HCT116 (cell line): ENCODE results near the gene TDRD12. TPM values are rescaled to one million over a fixed set of nuclear protein-coding genes. Genes with fewer than 3 reads are reported as not detected.

ENCODE experiments used
- ATAC-seq: fragments of 200-7000 bp; cut with Tn5 transposase; 2 replicates; pipeline ENCODE4 v1.9.1; 2020; ENCODE audit warnings: mild to moderate bottlenecking, moderate library complexity
- BruUV-seq: library from RNA; stranded (reverse); fragments of 400-500 nt; replicated peaks from 2 replicates; lab custom pipeline; 2021; lab: Mats Ljungman, UMichigan
- CTCF ChIA-PET: fragments of 300-600 bp; sonication (Branson Sonifier 250); formaldehyde crosslinking; loops from one replicate; lab custom pipeline; 2021; ENCODE audit warnings: antibody characterized with exemption; lab: Charles Lee
- POLR2A ChIA-PET: fragments of 300-600, 350-600 bp; sonication (Branson Sonifier 250); formaldehyde crosslinking; loops from one replicate; lab custom pipeline; 2021; ENCODE audit warnings: antibody characterized with exemption; lab: Charles Lee
- RAD21 ChIA-PET, 2 experiments: fragments of 300-600 bp; sonication (Branson Sonifier 250); formaldehyde crosslinking; loops; one replicate each; lab custom pipeline; 2023; ENCODE audit warnings: low total read pairs in 2 of 2; ENCODE audit not compliant: uncharacterized antibody in 2 of 2, unreplicated experiment in 2 of 2, low non-redundant PET in 1 of 2; lab: Charles Lee
- DNase-seq: peaks from one replicate; pipeline ENCODE4 v3.0.0-alpha.2; 2010; ENCODE audit warnings: low read depth, low spot score
- H2AFZ ChIP-seq: fragments of 200-600 bp; shearing (Covaris generic), sonication (generic); 2 replicates; pipeline ENCODE4 v1.6.1; 2017; ENCODE audit warnings: low read depth, mixed run types, mixed read lengths, antibody characterized with exemption, low read length; ENCODE audit not compliant: poor library complexity, severe bottlenecking
- H3K27ac ChIP-seq: 2 replicates; pipeline ENCODE4 v1.5.1; 2012; ENCODE audit warnings: low read depth, low read length
- H3K27me3 ChIP-seq: fragments of 200-600 bp; sonication (generic); 2 replicates; pipeline ENCODE4 v1.6.1; 2016; ENCODE audit warnings: mixed run types, low read length, mixed read lengths; ENCODE audit not compliant: insufficient read depth
- H3K36me3 ChIP-seq, 2 experiments: fragments of 200-500 bp in 1 of 2; fragments of 200-600 bp in 1 of 2; sonication (Bioruptor generic) in 1 of 2; sonication (generic) in 1 of 2; 2 replicates each; pipeline versions ENCODE4 v1.5.1 to v1.6.1; 2014 to 2016; ENCODE audit warnings: low read length in 2 of 2, inconsistent platforms in 1 of 2, mixed read lengths in 1 of 2, mixed run types in 1 of 2; ENCODE audit not compliant: insufficient read depth in 2 of 2, control insufficient read depth in 1 of 2
- H3K4me1 ChIP-seq, 2 experiments: fragments of 200-600 bp in 1 of 2; sonication (generic) in 1 of 2; 2 replicates each; pipeline versions ENCODE4 v1.5.1 to v1.6.1; 2012 to 2017; ENCODE audit warnings: low read length in 2 of 2, inconsistent platforms in 1 of 2, mild to moderate bottlenecking in 1 of 2, mixed read lengths in 1 of 2, mixed run types in 1 of 2, moderate library complexity in 1 of 2; ENCODE audit not compliant: insufficient read depth in 2 of 2, control insufficient read depth in 1 of 2
- H3K4me2 ChIP-seq: fragments of 200-600 bp; sonication (generic); 2 replicates; pipeline ENCODE4 v1.6.1; 2017; ENCODE audit warnings: mixed run types, low read length, mixed read lengths
- H3K4me3 ChIP-seq, 2 experiments: fragments of 200-600 bp in 1 of 2; sonication (generic) in 1 of 2; replicated peaks in 1 of 2; 2 replicates each; pipeline ENCODE4 v1.5.1; 2011 to 2016; ENCODE audit warnings: low read length in 2 of 2, control low read depth in 1 of 2, low read depth in 1 of 2, mild to moderate bottlenecking in 1 of 2, mixed read lengths in 1 of 2, mixed run types in 1 of 2
- H3K79me2 ChIP-seq: fragments of 200-600 bp; sonication (generic); 2 replicates; pipeline ENCODE4 v1.6.1; 2017; ENCODE audit warnings: mild to moderate bottlenecking, mixed run types, low read length, moderate library complexity, mixed read lengths; ENCODE audit not compliant: insufficient read depth
- H3K9ac ChIP-seq: fragments of 200-600 bp; sonication (generic); 2 replicates; pipeline ENCODE4 v1.6.1; 2016; ENCODE audit warnings: low read length, mixed read lengths
- H3K9me2 ChIP-seq: fragments of 200-600 bp; sonication (generic), shearing (Covaris generic); 2 replicates; pipeline ENCODE4 v1.6.1; 2017; ENCODE audit warnings: mixed run types, mild to moderate bottlenecking, moderate library complexity; ENCODE audit not compliant: insufficient read depth
- H3K9me3 ChIP-seq, 2 experiments: fragments of 200-500 bp in 1 of 2; fragments of 200-600 bp in 1 of 2; sonication (Bioruptor generic) in 1 of 2; sonication (generic) in 1 of 2; 2 replicates each; pipeline ENCODE4 v1.6.1; 2014 to 2017; ENCODE audit warnings: low read length in 2 of 2, mixed read lengths in 2 of 2, inconsistent platforms in 1 of 2, low read depth in 1 of 2, mild to moderate bottlenecking in 1 of 2, mixed run types in 1 of 2, moderate library complexity in 1 of 2; ENCODE audit not compliant: control insufficient read depth in 1 of 2, insufficient read depth in 1 of 2
- H4K20me1 ChIP-seq: fragments of 200-600 bp; sonication (generic), shearing (Covaris generic); 2 replicates; pipeline ENCODE4 v1.6.1; 2017; ENCODE audit warnings: mixed run types, mild to moderate bottlenecking, moderate library complexity; ENCODE audit not compliant: insufficient read depth
- CBX3 ChIP-seq: IDR thresholded peaks from 2 replicates; pipeline ENCODE4 v1.6.1; 2012; ENCODE audit warnings: low read depth
- EGR1 ChIP-seq: IDR thresholded peaks from 2 replicates; pipeline ENCODE4 v1.6.1; 2012; ENCODE audit warnings: low read depth
- EZH2 ChIP-seq: fragments of 200-600 bp; sonication (generic); IDR thresholded peaks from 2 replicates; pipeline ENCODE4 v1.6.1; 2017; ENCODE audit warnings: antibody characterized with exemption, mixed run types
- EZH2phosphoT487 ChIP-seq: fragments of 200-600 bp; IDR thresholded peaks from 2 replicates; pipeline ENCODE4 v1.6.1; 2018; ENCODE audit warnings: antibody characterized with exemption, borderline replicate concordance
- FOSL1 ChIP-seq: IDR thresholded peaks from 2 replicates; pipeline ENCODE4 v1.6.1; 2012; ENCODE audit warnings: low read depth
- SP1 ChIP-seq: IDR thresholded peaks from 2 replicates; pipeline ENCODE4 v1.6.1; 2012; ENCODE audit warnings: low read depth
- TCF7L2 ChIP-seq: IDR thresholded peaks from 2 replicates; pipeline ENCODE4 v1.7.0; 2011; ENCODE audit warnings: borderline replicate concordance, inconsistent platforms; ENCODE audit not compliant: insufficient read depth, insufficient read length; ENCODE audit errors: extremely low read depth
- ZFX ChIP-seq: fragments of 450-650 bp; IDR thresholded peaks from 2 replicates; pipeline ENCODE4 v1.6.1; 2017
- intact Hi-C: fragments of 100-400 bp; cut with micrococcal nuclease; formaldehyde crosslinking; loops from 2 replicates; pipeline ENCODE4 v1.10.0; 2022
- total RNA-seq: library from RNA; stranded (reverse); gene quantifications from one replicate; pipeline ENCODE4 v1.2.1, GENCODE V29; 2021; ENCODE audit not compliant: unreplicated experiment
- TF ChIP-seq, protein P1 (sequence below): IDR thresholded peaks from 2 replicates; pipeline ENCODE4 v1.6.1; 2012; ENCODE audit warnings: low read depth
- TF ChIP-seq, protein P2 (sequence below): IDR thresholded peaks from 2 replicates; pipeline ENCODE4 v1.6.1; 2012

Gene TDRD12
- total RNA-seq, 1 experiment from 2014 or later = 0.30 TPM

DNA sequence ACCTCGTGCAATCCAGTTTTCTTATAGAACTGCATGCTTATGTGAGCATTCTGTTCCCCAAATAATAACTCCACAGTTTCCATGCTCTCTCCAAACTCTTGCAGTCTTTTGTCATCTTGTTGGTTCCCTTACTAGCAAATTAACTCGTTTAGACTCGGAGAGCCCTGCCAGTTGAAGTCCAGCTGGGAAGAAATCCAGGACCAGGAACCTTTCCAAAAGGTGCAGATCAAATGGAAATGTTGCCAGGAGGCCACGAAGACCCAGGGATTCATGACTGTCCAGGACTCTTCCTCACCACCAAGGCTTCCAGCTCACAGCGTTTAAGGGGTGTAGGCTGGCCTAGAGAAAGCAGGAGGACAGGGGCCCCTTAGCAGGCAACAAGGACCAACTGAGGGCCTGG lies 2.1 kb upstream of the TDRD12 start:
- ATAC-seq (no peak), DNase-seq (no peak)
- Histone ChIP-seq H3K9me3 (no peaks in the 10 kb centered on the region), H3K27me3 (no peaks in the 10 kb centered on the region), H3K27ac (no peak overlapping the region), H3K4me1 (no peaks in the 10 kb centered on the region), H4K20me1 (no peaks in the 10 kb centered on the region), H3K9me2 (no peaks in the 10 kb centered on the region), H3K4me3 (no peak overlapping the region), H3K36me3 (peaks cover 3% of the 10 kb centered on the region in 2 experiments), H3K9ac (no peak overlapping the region), H3K4me2 (no peak overlapping the region), H3K79me2 (no peaks in the 10 kb centered on the region), H2AFZ (no peak overlapping the region)
- ChIA-PET POLR2A (no interaction called here), CTCF (no interaction called here), RAD21 (no interaction called here)
- no TSS peak for BruUV-seq
- intact Hi-C loops = no loop called here
- TF ChIP-seq, protein P1, sequence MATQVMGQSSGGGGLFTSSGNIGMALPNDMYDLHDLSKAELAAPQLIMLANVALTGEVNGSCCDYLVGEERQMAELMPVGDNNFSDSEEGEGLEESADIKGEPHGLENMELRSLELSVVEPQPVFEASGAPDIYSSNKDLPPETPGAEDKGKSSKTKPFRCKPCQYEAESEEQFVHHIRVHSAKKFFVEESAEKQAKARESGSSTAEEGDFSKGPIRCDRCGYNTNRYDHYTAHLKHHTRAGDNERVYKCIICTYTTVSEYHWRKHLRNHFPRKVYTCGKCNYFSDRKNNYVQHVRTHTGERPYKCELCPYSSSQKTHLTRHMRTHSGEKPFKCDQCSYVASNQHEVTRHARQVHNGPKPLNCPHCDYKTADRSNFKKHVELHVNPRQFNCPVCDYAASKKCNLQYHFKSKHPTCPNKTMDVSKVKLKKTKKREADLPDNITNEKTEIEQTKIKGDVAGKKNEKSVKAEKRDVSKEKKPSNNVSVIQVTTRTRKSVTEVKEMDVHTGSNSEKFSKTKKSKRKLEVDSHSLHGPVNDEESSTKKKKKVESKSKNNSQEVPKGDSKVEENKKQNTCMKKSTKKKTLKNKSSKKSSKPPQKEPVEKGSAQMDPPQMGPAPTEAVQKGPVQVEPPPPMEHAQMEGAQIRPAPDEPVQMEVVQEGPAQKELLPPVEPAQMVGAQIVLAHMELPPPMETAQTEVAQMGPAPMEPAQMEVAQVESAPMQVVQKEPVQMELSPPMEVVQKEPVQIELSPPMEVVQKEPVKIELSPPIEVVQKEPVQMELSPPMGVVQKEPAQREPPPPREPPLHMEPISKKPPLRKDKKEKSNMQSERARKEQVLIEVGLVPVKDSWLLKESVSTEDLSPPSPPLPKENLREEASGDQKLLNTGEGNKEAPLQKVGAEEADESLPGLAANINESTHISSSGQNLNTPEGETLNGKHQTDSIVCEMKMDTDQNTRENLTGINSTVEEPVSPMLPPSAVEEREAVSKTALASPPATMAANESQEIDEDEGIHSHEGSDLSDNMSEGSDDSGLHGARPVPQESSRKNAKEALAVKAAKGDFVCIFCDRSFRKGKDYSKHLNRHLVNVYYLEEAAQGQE = no peak
- TF ChIP-seq, protein P2, sequence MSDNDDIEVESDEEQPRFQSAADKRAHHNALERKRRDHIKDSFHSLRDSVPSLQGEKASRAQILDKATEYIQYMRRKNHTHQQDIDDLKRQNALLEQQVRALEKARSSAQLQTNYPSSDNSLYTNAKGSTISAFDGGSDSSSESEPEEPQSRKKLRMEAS = no peak
- TF ChIP-seq ZFX (no peak), CBX3 (no peak)

DNA sequence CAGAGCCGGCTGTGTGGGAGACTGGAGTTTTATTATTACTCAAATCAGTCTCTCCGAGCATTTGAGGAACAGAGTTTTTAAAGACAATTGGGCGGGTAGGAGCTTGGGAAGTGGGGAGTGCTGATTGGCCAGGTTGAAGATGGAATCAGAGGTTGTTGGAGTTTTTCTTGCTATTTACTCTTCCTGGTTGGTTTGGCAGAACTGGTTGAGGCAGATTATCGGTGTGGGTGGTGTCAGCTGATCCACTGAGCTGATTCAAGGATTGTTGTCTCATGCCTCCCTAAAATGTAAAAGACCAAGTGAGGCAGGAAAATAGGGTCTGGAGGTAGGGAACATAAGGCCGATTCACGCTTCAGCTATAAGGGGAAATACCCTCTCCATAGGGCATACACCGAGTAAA lies 1.3 kb upstream of the TDRD12 start:
- Histone ChIP-seq H3K9ac (no peak overlapping the region), H3K4me3 (no peak overlapping the region), H3K36me3 (peaks cover 0 to 2% of the 10 kb centered on the region in 2 experiments; a peak in 1 of 4 replicates), H3K9me2 (no peaks in the 10 kb centered on the region), H3K9me3 (no peaks in the 10 kb centered on the region), H3K4me2 (no peak overlapping the region), H3K27me3 (no peaks in the 10 kb centered on the region), H2AFZ (no peak overlapping the region), H4K20me1 (no peaks in the 10 kb centered on the region), H3K27ac (no peak overlapping the region), H3K79me2 (no peaks in the 10 kb centered on the region), H3K4me1 (no peaks in the 10 kb centered on the region)
- ATAC-seq (no peak), DNase-seq (no peak)
- BruUV-seq = no TSS peak
- POLR2A ChIA-PET = no interaction called here
- CTCF ChIA-PET = no interaction called here
- TF ChIP-seq EZH2phosphoT487 (no peak), SP1 (no peak), TCF7L2 (no peak), EGR1 (no peak), FOSL1 (no peak), EZH2 (no peak), CBX3 (no peak)
- TF ChIP-seq, protein P2 = no peak
- intact Hi-C loops = no loop called here
- RAD21 ChIA-PET = no interaction called here
